ENCODE measurements around the gene ELAVL4.

ELAVL4 gene

GRCh38 chr1:50181027-50181663 is 72.4 kb downstream of the ELAVL4 start:
- DNase-seq, result no peak

DNA sequence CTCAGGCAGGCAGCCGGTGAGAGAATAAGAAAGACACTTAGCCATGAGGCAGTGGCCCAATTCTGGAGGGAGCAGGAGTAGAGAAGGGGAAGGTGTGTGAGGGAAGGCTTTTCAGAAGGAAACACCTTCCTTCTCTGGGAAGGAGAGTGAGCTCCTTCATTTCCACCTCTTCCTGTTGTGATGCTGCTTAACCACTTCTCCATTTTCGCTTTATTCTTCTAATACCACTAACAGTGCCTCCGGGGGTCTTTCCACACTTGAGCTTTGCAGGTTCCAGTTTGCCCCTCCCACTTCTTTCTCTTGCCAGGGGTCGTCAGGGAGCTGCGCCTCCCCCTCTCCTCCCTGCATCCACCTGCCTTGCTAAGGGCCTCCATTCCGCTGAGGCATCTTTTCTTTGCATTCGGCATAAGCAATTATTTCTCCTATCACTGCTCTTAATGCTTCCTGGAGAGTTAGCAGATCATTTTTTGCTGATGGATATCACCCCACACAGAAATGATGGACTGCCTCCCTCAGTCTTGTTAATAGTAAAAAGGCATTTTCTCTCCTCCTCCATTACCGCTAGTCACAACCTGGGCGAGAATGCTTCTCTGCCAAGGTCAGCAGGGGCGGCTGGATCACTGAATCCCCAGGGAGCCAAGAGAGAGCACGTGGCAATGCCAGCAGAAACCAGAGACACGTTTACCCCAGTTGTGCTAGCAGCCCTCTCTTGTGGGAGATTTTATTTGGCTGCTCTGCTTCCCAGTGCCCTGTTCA is 74.8 kb downstream of the ELAVL4 start:
- DNase-seq, result no peak

- DNase-seq, result no peak
These were observed 80.6 kb downstream of the ELAVL4 start for GRCh38 chr1:50189369-50189768.

DNA sequence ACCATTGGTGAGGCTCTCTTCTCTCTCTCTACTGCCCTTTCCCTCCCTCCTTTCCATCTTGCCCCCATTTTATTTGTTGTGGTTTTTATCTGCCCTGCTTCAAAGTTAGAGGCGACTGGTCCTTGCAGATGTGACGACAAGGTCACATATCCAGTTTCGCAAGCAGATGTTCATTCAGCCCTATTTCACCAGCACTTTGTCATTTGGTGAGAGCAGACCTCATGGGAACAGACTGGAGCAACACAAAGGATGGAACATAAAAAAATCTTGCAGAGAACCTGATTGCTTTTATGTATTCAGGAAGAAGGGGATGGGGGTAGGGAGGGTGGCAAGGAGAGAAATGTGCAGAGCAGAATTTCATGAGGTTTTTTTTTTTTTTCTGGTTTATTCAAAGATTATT is 84.3 kb downstream of the ELAVL4 start:
- DNase-seq, result no peak

DNA sequence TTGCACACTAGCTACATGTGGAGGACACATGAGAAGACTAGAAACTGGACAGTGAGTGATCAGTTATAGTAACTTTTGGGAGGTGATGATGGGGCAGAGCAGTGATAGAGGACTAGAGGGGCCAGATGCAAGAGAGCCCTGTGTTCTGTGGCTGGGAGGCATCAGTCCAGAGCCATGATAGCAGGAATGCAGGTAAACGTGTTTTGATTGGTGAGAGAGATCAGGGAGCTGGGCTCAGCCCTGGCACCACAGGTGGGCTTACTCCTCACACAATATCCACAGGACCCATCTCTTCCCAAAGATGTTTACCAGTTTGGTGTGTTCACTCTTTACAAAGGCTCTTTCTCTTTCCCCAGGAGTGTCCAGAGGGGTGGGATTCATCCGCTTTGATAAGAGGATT is 86.5 kb downstream of the ELAVL4 start:
- no peak for DNase-seq

DNA sequence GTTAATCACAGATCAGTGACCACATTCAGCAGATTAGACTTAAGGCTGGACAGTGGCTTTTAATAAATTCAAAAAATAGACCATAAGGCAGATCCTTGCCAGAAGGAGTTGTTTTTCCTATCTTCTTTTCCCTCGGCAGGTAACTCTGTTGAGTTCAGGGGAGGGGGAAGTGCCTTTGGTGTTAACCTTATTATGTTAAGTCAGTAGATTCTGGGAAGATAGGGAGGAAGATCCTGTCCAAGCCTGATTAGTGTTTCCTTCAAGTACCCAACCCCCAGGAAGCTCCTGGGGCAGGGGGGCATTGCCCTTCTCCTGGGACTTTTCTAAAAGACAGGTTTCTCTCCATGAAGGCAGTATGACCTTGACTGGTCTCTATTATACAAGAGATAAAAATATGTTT is 87.4 kb downstream of the ELAVL4 start:
- DNase-seq, result no peak

DNA sequence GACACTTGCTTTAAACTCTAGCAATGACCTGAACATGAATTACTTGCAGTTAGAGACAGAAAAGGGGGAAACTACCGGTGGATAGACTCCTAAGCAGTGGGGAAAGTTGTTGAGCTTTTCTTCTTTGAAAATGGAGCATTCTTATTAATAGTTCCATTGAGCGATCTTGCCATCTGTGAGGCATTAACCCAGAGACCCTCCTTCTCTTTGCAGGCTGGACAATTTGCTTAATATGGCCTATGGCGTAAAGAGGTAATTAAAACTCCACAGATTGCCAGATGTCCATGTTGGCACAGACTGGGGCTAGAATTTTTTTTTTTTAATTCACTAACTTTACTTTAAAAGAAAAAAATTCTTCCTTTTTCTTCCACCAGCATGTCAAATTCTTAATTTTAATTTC is 88.5 kb downstream of the ELAVL4 start:
- no peak for DNase-seq

- no peak for DNase-seq
These were observed 99.6 kb downstream of the ELAVL4 start for GRCh38 chr1:50208315-50208714.

GRCh38 chr1:50208756-50209155 is 100.0 kb downstream of the ELAVL4 start:
- no peak for DNase-seq

DNA sequence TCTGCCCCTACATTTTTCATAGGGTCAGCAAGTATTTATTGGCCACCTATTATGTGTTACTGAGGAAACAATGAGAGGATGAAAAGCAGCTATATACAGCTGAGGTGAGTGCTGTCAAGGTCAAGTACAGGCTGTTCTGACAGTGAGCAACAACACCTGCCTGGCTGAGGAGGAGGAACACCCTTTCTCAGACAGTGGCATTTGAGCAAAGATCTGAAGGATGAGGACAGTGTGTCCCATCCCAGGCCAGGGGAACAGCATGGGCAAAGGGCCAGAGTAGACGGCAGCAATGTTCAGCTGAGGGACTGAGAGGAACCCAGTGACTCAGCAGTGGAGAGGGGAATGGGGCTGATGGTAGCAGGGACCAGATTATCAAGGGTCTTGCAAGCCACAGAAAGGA is 101.0 kb downstream of the ELAVL4 start:
- DNase-seq, result no peak

- no peak for DNase-seq
These were observed 104.8 kb downstream of the ELAVL4 start for GRCh38 chr1:50213505-50213904.

DNA sequence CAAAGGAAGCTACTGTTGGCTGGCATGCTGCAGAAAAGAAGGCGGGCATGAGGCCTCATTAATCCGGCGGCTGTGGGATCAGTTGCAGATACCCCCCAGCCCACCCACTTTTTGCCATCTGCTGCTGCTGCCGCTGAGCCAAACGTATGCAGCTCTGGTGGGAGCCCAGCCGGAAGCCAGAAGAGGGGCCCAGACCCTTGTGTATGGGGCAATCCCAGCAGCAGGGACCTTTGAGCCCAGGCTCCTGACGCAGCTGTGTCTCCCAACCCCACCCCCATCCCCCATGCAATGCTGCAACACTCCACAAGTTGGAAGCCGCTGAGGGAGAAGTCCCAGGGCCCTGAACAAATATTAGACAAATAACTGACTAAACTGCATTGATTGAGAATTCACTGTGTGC is 106.0 kb downstream of the ELAVL4 start:
- no peak for DNase-seq

DNA sequence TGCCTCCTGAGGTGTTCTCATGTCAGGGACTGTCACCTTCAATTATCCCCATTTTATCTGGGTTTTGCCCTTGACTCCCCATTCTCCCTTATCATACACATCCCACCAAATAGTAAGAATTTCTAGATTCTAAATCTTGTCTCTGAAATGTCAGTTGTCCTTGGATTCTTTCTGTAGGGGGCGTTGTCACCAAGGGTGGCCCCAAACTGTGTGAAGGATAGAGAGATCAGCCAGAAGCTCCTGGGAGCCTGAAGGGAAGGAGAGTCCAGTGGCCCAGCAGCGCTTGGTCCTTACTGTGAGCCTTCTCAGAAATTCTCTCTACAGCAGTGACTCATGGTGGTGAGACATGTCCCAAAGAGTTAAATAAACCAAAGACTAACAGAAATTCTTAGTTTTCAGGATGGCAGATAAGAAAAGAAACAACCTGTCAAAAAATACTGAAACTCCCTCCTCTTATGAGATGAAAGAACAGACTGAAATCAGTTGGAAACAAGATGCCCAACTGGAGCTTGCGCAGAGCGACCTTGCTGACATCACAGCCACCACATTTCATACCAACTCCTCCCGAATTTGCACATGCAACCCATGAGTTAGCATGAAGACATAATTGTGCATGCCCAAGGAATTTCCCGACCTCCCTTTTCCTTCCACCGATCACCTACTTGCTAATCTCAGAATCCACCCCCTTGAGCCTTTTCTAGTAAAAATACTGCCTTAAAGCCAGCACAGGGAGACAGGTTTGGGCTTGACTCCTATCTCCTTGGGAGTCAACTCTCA is 109.8 kb downstream of the ELAVL4 start:
- no peak for DNase-seq

DNA sequence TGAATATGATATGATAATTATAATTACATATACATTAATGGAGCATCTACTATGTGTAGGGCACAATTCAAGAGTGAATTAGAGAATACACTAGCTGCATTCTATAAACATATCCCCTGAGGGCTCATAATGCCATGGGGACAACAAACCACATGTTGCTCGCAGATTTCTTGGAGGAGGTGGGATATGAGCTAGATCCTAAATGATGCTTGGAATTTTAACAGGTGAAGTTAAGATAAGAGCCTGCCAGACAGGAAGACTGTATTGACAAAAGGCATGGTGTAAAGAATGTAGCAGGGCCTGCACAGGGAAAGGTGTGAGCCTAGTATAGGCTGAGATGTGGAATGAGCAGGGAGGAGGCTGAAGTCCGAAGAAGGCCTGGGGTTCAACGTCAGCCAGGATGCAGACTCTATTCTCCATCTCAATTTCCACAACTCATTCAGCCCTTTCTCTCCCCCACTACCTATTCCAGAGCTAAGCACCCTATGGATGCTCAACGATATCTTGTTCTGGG is 120.2 kb downstream of the ELAVL4 start:
- DNase-seq, result no peak

DNA sequence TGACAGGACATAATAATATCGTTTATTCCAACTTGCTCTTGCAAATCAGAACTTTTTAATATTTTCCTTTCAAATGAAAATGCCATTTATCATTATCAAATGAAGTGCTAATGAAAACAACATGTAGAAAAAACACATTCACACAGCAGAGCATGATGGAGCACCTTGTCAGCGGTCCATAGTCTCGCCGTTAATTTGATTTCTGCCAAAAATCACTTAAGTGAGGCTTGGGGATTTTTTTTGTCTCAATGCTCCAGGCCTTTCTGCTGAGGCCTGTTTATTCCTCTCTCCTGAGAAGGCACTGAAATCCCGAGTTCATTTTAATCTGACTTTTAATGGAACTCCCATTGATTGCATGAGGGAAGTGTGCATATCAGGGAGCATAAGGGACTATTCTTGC is 122.5 kb downstream of the ELAVL4 start:
- DNase-seq, result no peak

GRCh38 chr1:50232336-50232735 is 123.6 kb downstream of the ELAVL4 start:
- no peak for DNase-seq

- DNase-seq, result no peak
These were observed 127.9 kb downstream of the ELAVL4 start for GRCh38 chr1:50236656-50237055.

DNA sequence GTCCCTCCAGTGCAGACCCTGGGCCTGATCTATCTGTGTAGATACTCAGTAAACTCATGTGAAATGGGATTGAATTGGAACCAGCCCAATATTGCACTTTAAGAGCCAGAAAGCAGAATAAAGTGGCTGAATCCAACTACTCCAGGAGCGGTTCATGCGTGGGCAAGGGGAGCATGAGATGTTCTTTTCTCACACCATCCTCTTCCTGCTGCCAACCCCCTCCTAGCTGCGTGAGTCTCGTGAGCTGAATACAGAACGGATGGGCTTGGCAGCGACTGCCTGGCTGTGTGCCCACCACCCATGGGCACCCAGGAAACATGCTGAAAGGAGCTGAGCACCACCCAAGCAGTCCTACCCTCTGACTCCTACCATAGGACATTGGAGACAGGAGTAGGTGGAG is 128.3 kb downstream of the ELAVL4 start:
- DNase-seq, result no peak

GRCh38 chr1:50243939-50244338 is 135.2 kb downstream of the ELAVL4 start:
- DNase-seq, result no peak

DNA sequence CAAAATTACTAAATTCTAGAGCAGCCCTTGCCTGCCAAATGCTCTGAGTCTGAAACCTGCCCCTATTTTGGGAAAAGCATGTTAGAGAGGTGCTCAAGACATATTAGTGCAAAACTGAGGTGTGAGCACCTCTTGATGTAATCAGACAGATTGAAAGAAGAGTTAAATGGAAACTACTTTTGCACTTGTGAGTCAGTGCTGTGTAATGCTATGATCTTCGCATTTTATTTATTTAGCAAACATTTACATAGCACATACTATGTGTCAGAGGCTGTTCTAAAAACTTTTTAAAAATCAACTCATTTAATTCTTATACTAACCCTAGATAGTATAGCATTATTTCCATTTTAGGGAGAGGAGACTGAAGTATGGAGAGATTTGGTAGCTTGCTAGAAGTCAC is 138.1 kb downstream of the ELAVL4 start:
- no peak for DNase-seq

DNA sequence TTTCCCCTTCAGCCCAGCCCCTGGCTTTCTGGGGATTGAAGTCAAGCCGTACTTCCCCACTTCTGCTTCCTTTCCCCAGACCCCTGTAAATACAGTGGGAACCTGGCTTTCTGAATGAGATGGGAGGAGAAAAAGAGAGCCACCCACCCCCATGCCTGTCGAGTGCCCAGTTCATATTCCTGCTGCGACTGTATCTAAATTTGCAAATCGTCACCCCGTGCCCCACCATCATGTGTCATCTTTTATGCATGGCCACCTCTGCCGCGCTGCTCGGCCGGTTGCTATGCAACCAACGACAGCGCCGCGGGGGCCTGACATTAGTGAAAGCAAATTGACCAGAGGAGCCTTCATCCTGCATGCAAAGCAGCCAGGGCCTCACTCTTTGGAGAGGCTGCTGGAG is 143.0 kb downstream of the ELAVL4 start:
- DNase-seq, result no peak

DNA sequence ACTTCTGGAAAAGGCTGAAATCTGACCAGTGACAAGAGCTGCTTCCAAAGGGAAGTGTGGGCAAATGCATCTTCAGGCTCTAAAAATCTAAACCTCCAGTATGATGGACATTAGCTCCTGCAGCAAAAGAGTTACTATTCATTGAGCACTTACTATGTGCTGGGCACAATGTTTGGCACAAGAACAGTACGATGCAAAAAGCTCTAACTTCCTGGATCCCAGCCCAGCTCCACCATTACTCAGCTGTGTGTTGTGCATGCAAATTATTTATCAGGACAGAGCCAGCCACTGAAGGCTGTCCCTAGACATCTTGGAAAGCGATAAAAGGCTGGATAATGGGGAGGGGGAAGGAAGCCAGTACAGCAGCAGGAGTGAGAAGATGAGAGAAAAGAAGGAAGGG is 143.5 kb downstream of the ELAVL4 start:
- no peak for DNase-seq
